ENCODE measurements around the gene MED20. TPM values are rescaled to one million over a fixed set of nuclear protein-coding genes. Genes with fewer than 3 reads are reported as not detected.

MED20 gene
- total RNA-seq, 1 donor from 2014 or later: 18.3 TPM

- no peak for DNase-seq
- ATAC-seq: no peak
- intact Hi-C loops (cut with DNase I): loop anchor here (5.0 to 10.0 kb wide), 2 partner anchors 107 to 151 kb away; partner anchors contain the start of genes PRICKLE4 and TOMM6
- Histone ChIP-seq H3K4me1 (peaks cover 60% of the 10 kb centered on the region), H3K9me3 (no peaks in the 10 kb centered on the region), H3K27ac (peak overlapping the region; percentile 28), H3K4me3 (no peak overlapping the region), H3K27me3 (no peaks in the 10 kb centered on the region), H3K36me3 (peaks cover 55% of the 10 kb centered on the region)
- TF ChIP-seq, protein P1, sequence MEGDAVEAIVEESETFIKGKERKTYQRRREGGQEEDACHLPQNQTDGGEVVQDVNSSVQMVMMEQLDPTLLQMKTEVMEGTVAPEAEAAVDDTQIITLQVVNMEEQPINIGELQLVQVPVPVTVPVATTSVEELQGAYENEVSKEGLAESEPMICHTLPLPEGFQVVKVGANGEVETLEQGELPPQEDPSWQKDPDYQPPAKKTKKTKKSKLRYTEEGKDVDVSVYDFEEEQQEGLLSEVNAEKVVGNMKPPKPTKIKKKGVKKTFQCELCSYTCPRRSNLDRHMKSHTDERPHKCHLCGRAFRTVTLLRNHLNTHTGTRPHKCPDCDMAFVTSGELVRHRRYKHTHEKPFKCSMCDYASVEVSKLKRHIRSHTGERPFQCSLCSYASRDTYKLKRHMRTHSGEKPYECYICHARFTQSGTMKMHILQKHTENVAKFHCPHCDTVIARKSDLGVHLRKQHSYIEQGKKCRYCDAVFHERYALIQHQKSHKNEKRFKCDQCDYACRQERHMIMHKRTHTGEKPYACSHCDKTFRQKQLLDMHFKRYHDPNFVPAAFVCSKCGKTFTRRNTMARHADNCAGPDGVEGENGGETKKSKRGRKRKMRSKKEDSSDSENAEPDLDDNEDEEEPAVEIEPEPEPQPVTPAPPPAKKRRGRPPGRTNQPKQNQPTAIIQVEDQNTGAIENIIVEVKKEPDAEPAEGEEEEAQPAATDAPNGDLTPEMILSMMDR (IDR thresholded peaks at IDR 0.05): no peak
Observed at GRCh38 chr6:41935685-41936072, 14.7 kb upstream of the MED20 start.

GRCh38 chr6:41935193-41935574 is 14.2 kb upstream of the MED20 start:
- H3K36me3 ChIP-seq: peaks cover 60% of the 10 kb centered on the region
- TF ChIP-seq, protein P1 (IDR thresholded peaks at IDR 0.05): no peak
- DNase-seq (no peak), ATAC-seq (no peak)
- H3K27me3 ChIP-seq: no peaks in the 10 kb centered on the region
- no peak overlapping the region for H3K4me3 ChIP-seq
- H3K9me3 ChIP-seq: no peaks in the 10 kb centered on the region
- H3K27ac ChIP-seq: no peak overlapping the region
- peaks cover 55% of the 10 kb centered on the region for H3K4me1 ChIP-seq
- intact Hi-C loops (cut with DNase I): loop anchor here (5.0 to 10.0 kb wide), 2 partner anchors 107 to 150 kb away; partner anchors contain the start of genes PRICKLE4 and TOMM6

- no peak overlapping the region for H3K27ac ChIP-seq
- peaks cover 66% of the 10 kb centered on the region for H3K36me3 ChIP-seq
- TF ChIP-seq, protein P1 (IDR thresholded peaks at IDR 0.05): no peak
- intact Hi-C loops (cut with DNase I): loop anchor here (5.0 to 10.0 kb wide), 2 partner anchors 108 to 150 kb away; partner anchors contain the start of genes PRICKLE4 and TOMM6
- no peak overlapping the region for H3K4me3 ChIP-seq
- peaks cover 49% of the 10 kb centered on the region for H3K4me1 ChIP-seq
- H3K9me3 ChIP-seq: no peaks in the 10 kb centered on the region
- ATAC-seq (no peak), DNase-seq (no peak)
- no peaks in the 10 kb centered on the region for H3K27me3 ChIP-seq
Observed at GRCh38 chr6:41934278-41935192, 13.6 kb upstream of the MED20 start.

DNA sequence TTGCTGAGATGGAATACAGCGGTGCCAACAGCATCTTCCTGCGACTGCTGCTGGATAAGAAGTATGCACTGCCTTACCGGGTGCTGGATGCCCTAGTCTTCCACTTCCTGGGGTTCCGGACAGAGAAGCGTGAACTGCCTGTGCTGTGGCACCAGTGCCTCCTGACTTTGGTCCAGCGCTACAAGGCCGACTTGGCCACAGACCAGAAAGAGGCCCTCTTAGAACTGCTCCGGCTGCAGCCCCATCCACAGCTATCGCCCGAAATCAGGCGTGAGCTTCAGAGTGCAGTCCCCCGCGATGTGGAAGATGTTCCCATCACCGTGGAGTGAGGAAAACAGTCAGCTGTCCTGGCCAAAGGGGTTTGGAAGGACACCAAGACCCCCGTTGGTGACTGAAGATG is 11.4 kb upstream of the MED20 start:
- intact Hi-C loops (cut with DNase I): loop anchor here (10.0 kb wide), 1 partner anchor 148 kb away; the partner anchor contains the start of genes PRICKLE4 and TOMM6
- Histone ChIP-seq H3K27me3 (no peaks in the 10 kb centered on the region), H3K36me3 (peaks cover 88% of the 10 kb centered on the region), H3K9me3 (no peaks in the 10 kb centered on the region), H3K27ac (no peak overlapping the region), H3K4me3 (no peak overlapping the region), H3K4me1 (peaks cover 27% of the 10 kb centered on the region)
- ATAC-seq (no peak), DNase-seq (no peak)
- TF ChIP-seq, protein P1 (IDR thresholded peaks at IDR 0.05): no peak

DNA sequence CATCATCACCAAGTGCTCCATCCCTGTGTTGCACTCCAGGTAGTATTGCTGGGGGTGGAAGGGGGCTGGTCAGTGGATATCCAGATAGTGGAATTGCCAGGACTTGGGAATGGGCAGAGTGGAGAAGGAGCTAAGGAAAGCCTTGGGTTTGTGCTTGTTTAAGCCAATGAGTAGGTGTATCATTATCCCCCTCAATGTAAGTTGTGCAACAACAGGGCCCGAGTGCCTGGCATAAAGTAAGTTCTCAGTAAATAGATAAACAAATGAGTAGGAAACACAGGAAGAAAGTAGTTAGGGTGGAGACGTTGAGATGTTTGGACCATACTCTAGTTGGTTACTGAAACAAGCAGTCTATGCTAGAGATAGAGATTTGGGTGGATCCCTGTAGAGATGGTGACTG is 10.9 kb upstream of the MED20 start:
- TF ChIP-seq, protein P1 (IDR thresholded peaks at IDR 0.05): no peak
- intact Hi-C loops (cut with DNase I): loop anchor here (10.0 kb wide), 1 partner anchor 147 kb away; the partner anchor contains the start of genes PRICKLE4 and TOMM6
- Histone ChIP-seq H3K27ac (no peak overlapping the region), H3K27me3 (no peaks in the 10 kb centered on the region), H3K36me3 (peaks cover 94% of the 10 kb centered on the region), H3K4me1 (peaks cover 21% of the 10 kb centered on the region), H3K9me3 (no peaks in the 10 kb centered on the region), H3K4me3 (no peak overlapping the region)
- no peak for ATAC-seq
- no peak for DNase-seq
